ENCODE measurements around the gene MLYCD. TPM values are rescaled to one million over a fixed set of nuclear protein-coding genes. Genes with fewer than 3 reads are reported as not detected.

Gene MLYCD
- total RNA-seq, 5 donors from 2014 or later (not counting 1 experiment from before 2014, with no cell fraction given), result 7.2 to 10.3 (median 9.1) TPM

- Histone ChIP-seq H3K4me1 (ENCODE audit: control insufficient read depth in 1 of 2, extremely low read depth in 1 of 2, insufficient read depth in 2 of 2, low read length in 2 of 2) (no peaks in the 10 kb centered on the region), H3K4me3 (ENCODE audit: control insufficient read depth in 1 of 2, extremely low read depth in 1 of 2, low read length in 1 of 2) (no peak overlapping the region), H3K27me3 (replicated peaks in 1 of 2; ENCODE audit: control insufficient read depth in 2 of 2, extremely low read depth in 1 of 2, insufficient read depth in 2 of 2, low read length in 1 of 2) (peaks cover 0 to 20% of the 10 kb centered on the region in 2 experiments), H3K36me3 (ENCODE audit: control insufficient read depth in 2 of 2, extremely low read depth in 1 of 2, insufficient read depth in 1 of 2, low read length in 1 of 2) (no peaks in the 10 kb centered on the region), H3K27ac (ENCODE audit: low read length) (no peak overlapping the region), H3K9me3 (no peaks in the 10 kb centered on the region)
- ChIA-PET CTCF (no interaction called here), POLR2A (no interaction called here)
- Mint-ChIP-seq H3K27me3 (peaks cover 6 to 7% of the 10 kb centered on the region in 2 donors), H3K36me3 (no peaks in the 10 kb centered on the region), H3K27ac (no peak overlapping the region), H3K4me3 (no peak overlapping the region), H3K9me3 (no peaks in the 10 kb centered on the region), H3K4me1 (no peaks in the 10 kb centered on the region)
- no peak for ATAC-seq (replicated peaks in 1 of 4)
- 72% methylated on average over 3 of the region's 9 CpGs for WGBS (ENCODE audit: insufficient coverage)
- no peak for DNase-seq
Observed at GRCh38 chr16:83854420-83854819, 44.5 kb upstream of the MLYCD start.

DNA sequence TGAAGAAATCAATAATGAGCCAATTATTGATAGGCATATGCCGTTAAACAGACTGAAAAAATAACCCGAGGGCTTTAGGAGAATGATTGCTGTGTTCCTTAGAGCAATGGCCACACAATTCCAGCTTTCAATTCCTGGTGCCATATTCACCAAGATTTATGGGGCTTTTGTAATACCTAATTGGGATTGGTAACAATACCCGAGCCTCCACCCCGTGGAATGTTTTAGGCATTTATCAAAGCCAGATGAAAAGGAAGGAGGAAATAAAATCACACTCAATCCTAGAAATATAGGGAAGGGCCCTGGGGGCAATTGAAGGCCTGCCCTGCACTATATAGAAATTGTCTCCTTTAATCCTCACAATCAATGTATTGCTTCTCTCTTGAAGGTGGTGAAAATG is 42.1 kb upstream of the MLYCD start:
- ChIA-PET POLR2A (no interaction called here), CTCF (no interaction called here)
- ATAC-seq (replicated peaks in 1 of 4) (no peak), DNase-seq (no peak)
- no peak overlapping the region for H3K27ac ChIP-seq (ENCODE audit: low read length)
- no peak overlapping the region for H3K27ac Mint-ChIP-seq
- no peak overlapping the region for H3K4me3 ChIP-seq (ENCODE audit: control insufficient read depth in 1 of 2, extremely low read depth in 1 of 2, low read length in 1 of 2)
- no peaks in the 10 kb centered on the region for H3K36me3 Mint-ChIP-seq
- no CpG with 5 or more reads among the region's 4 CpGs for WGBS (ENCODE audit: insufficient coverage)
- peaks cover 0 to 23% of the 10 kb centered on the region in 2 experiments for H3K27me3 ChIP-seq (replicated peaks in 1 of 2; ENCODE audit: control insufficient read depth in 2 of 2, extremely low read depth in 1 of 2, insufficient read depth in 2 of 2, low read length in 1 of 2)
- H3K27me3 Mint-ChIP-seq, result peaks cover 3 to 6% of the 10 kb centered on the region in 2 donors
- no peaks in the 10 kb centered on the region for H3K9me3 Mint-ChIP-seq
- no peaks in the 10 kb centered on the region for H3K9me3 ChIP-seq
- H3K4me3 Mint-ChIP-seq, result no peak overlapping the region
- no peaks in the 10 kb centered on the region for H3K4me1 Mint-ChIP-seq
- no peaks in the 10 kb centered on the region for H3K36me3 ChIP-seq (ENCODE audit: control insufficient read depth in 2 of 2, extremely low read depth in 1 of 2, insufficient read depth in 1 of 2, low read length in 1 of 2)
- H3K4me1 ChIP-seq (ENCODE audit: control insufficient read depth in 1 of 2, extremely low read depth in 1 of 2, insufficient read depth in 2 of 2, low read length in 2 of 2), result no peaks in the 10 kb centered on the region

GRCh38 chr16:83859265-83859664 is 39.6 kb upstream of the MLYCD start:
- Mint-ChIP-seq H3K9me3 (peaks cover 0 to 3% (median 0%) of the 10 kb centered on the region in 3 donors), H3K4me1 (no peaks in the 10 kb centered on the region), H3K4me3 (no peak overlapping the region), H3K27ac (no peak overlapping the region), H3K36me3 (no peaks in the 10 kb centered on the region), H3K27me3 (peaks cover 2 to 3% of the 10 kb centered on the region in 2 donors)
- no peak overlapping the region for H3K27ac ChIP-seq (ENCODE audit: low read length)
- H3K27me3 ChIP-seq (replicated peaks in 1 of 2; ENCODE audit: control insufficient read depth in 2 of 2, extremely low read depth in 1 of 2, insufficient read depth in 2 of 2, low read length in 1 of 2), result peaks cover 0 to 19% of the 10 kb centered on the region in 2 experiments
- DNase-seq (no peak), ATAC-seq (replicated peaks in 1 of 4) (no peak)
- 76% methylated on average over 7 of the region's 8 CpGs for WGBS (ENCODE audit: insufficient coverage)
- H3K4me1 ChIP-seq (ENCODE audit: control insufficient read depth in 1 of 2, extremely low read depth in 1 of 2, insufficient read depth in 2 of 2, low read length in 2 of 2), result no peaks in the 10 kb centered on the region
- no peak overlapping the region for H3K4me3 ChIP-seq (ENCODE audit: control insufficient read depth in 1 of 2, extremely low read depth in 1 of 2, low read length in 1 of 2)
- H3K36me3 ChIP-seq (ENCODE audit: control insufficient read depth in 2 of 2, extremely low read depth in 1 of 2, insufficient read depth in 1 of 2, low read length in 1 of 2), result no peaks in the 10 kb centered on the region
- ChIA-PET POLR2A (no interaction called here), CTCF (no interaction called here)
- no peaks in the 10 kb centered on the region for H3K9me3 ChIP-seq

DNA sequence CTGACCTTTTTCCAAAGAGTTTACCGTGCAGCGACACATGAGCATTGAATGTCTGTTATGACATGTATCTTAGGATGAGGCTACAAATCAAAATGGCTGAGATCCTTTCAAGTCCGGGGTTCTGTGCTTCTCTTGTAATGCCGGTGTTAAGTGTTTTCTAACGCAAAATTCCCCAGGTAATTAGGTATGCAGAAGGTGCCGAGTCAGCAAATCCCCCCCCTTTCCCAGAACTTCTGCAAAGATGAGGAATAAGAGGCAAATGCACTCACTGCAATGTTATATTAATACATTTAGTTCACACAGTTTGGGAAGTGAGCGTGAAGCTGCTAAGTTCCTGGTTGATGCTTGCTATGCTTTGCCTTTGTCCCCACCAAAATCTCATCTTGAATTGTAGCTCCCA is 36.3 kb upstream of the MLYCD start:
- peaks cover 15 to 16% of the 10 kb centered on the region in 2 donors for H3K27me3 Mint-ChIP-seq
- no peak overlapping the region for H3K27ac ChIP-seq (ENCODE audit: low read length)
- DNase-seq (no peak), ATAC-seq (replicated peaks in 1 of 4) (no peak)
- no peaks in the 10 kb centered on the region for H3K4me1 Mint-ChIP-seq
- H3K4me3 Mint-ChIP-seq, result no peak overlapping the region
- no peak overlapping the region for H3K27ac Mint-ChIP-seq
- no peak overlapping the region for H3K4me3 ChIP-seq (ENCODE audit: control insufficient read depth in 1 of 2, extremely low read depth in 1 of 2, low read length in 1 of 2)
- peaks cover 7 to 13% (median 8%) of the 10 kb centered on the region in 3 donors for H3K9me3 Mint-ChIP-seq
- H3K36me3 Mint-ChIP-seq, result peaks cover 5% of the 10 kb centered on the region
- no CpG with 5 or more reads among the region's 7 CpGs for WGBS (ENCODE audit: insufficient coverage)
- no peaks in the 10 kb centered on the region for H3K36me3 ChIP-seq (ENCODE audit: control insufficient read depth in 2 of 2, extremely low read depth in 1 of 2, insufficient read depth in 1 of 2, low read length in 1 of 2)
- no peaks in the 10 kb centered on the region for H3K9me3 ChIP-seq
- H3K27me3 ChIP-seq (replicated peaks in 1 of 2; ENCODE audit: control insufficient read depth in 2 of 2, extremely low read depth in 1 of 2, insufficient read depth in 2 of 2, low read length in 1 of 2), result peaks cover 0 to 9% of the 10 kb centered on the region in 2 experiments
- H3K4me1 ChIP-seq (ENCODE audit: control insufficient read depth in 1 of 2, extremely low read depth in 1 of 2, insufficient read depth in 2 of 2, low read length in 2 of 2), result no peaks in the 10 kb centered on the region
- POLR2A ChIA-PET, result no interaction called here
- CTCF ChIA-PET, result no interaction called here

DNA sequence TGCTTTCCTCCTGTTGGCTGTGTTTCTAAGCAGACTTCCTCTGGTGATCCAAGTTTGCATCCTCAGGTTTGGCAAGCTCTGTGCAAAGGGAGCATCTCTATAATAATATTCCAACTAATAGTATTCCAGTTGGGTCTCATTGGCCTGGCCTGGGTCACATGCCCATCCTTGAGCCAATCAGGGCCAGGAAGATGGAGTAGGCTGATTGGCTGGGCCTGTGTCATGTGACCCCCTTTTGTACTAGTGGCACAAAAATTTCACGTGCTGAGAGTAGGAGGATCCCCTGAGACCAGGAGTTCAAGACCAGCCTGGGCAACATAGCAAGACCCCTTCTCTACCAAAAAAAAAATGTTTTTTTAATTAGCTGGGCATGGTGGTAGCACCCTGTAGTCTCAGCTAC is 35.2 kb upstream of the MLYCD start:
- Mint-ChIP-seq H3K4me1 (no peaks in the 10 kb centered on the region), H3K27me3 (peaks cover 20 to 23% of the 10 kb centered on the region in 2 donors), H3K27ac (no peak overlapping the region), H3K4me3 (no peak overlapping the region), H3K9me3 (peaks cover 7 to 13% (median 8%) of the 10 kb centered on the region in 3 donors), H3K36me3 (peaks cover 5% of the 10 kb centered on the region)
- peaks cover 0 to 9% of the 10 kb centered on the region in 2 experiments for H3K27me3 ChIP-seq (replicated peaks in 1 of 2; ENCODE audit: control insufficient read depth in 2 of 2, extremely low read depth in 1 of 2, insufficient read depth in 2 of 2, low read length in 1 of 2)
- ATAC-seq (replicated peaks in 1 of 4) (no peak), DNase-seq (no peak)
- POLR2A ChIA-PET, result no interaction called here
- no peaks in the 10 kb centered on the region for H3K4me1 ChIP-seq (ENCODE audit: control insufficient read depth in 1 of 2, extremely low read depth in 1 of 2, insufficient read depth in 2 of 2, low read length in 2 of 2)
- 80% methylated on average over 1 of the region's 1 CpG for WGBS (ENCODE audit: insufficient coverage)
- no peaks in the 10 kb centered on the region for H3K36me3 ChIP-seq (ENCODE audit: control insufficient read depth in 2 of 2, extremely low read depth in 1 of 2, insufficient read depth in 1 of 2, low read length in 1 of 2)
- H3K27ac ChIP-seq (ENCODE audit: low read length), result no peak overlapping the region
- no peak overlapping the region for H3K4me3 ChIP-seq (ENCODE audit: control insufficient read depth in 1 of 2, extremely low read depth in 1 of 2, low read length in 1 of 2)
- H3K9me3 ChIP-seq, result no peaks in the 10 kb centered on the region
- CTCF ChIA-PET, result no interaction called here

GRCh38 chr16:83870830-83871229 is 28.1 kb upstream of the MLYCD start:
- Histone ChIP-seq H3K9me3 (no peaks in the 10 kb centered on the region), H3K36me3 (ENCODE audit: control insufficient read depth in 2 of 2, extremely low read depth in 1 of 2, insufficient read depth in 1 of 2, low read length in 1 of 2) (no peaks in the 10 kb centered on the region), H3K4me3 (ENCODE audit: control insufficient read depth in 1 of 2, extremely low read depth in 1 of 2, low read length in 1 of 2) (no peak overlapping the region), H3K27me3 (replicated peaks in 1 of 2; ENCODE audit: control insufficient read depth in 2 of 2, extremely low read depth in 1 of 2, insufficient read depth in 2 of 2, low read length in 1 of 2) (no peaks in the 10 kb centered on the region), H3K27ac (ENCODE audit: low read length) (no peak overlapping the region), H3K4me1 (ENCODE audit: control insufficient read depth in 1 of 2, extremely low read depth in 1 of 2, insufficient read depth in 2 of 2, low read length in 2 of 2) (no peaks in the 10 kb centered on the region)
- Mint-ChIP-seq H3K9me3 (peaks cover 7 to 10% (median 8%) of the 10 kb centered on the region in 3 donors), H3K36me3 (peaks cover 5% of the 10 kb centered on the region), H3K27me3 (peaks cover 43 to 46% of the 10 kb centered on the region in 2 donors), H3K27ac (no peak overlapping the region), H3K4me3 (no peak overlapping the region), H3K4me1 (no peaks in the 10 kb centered on the region)
- ChIA-PET POLR2A (interaction anchor here in 1 of 2 donors (0.6 kb wide), 1 partner anchor 21 kb away, joined by 3 read pairs; no protein-coding TSS in a partner anchor), CTCF (interaction anchor here in 1 of 2 donors (0.6 kb wide), 1 partner anchor 435 kb away, joined by 3 read pairs; no protein-coding TSS in a partner anchor)
- WGBS (ENCODE audit: insufficient coverage), result no CpG with 5 or more reads among the region's 5 CpGs
- ATAC-seq (replicated peaks in 1 of 4) (no peak), DNase-seq (no peak)

- H3K27ac ChIP-seq (ENCODE audit: low read length), result no peak overlapping the region
- DNase-seq, result no peak
- ChIA-PET CTCF (no interaction called here), POLR2A (no interaction called here)
- no peaks in the 10 kb centered on the region for H3K4me1 Mint-ChIP-seq
- H3K27ac Mint-ChIP-seq, result no peak overlapping the region
- H3K4me3 ChIP-seq (ENCODE audit: control insufficient read depth in 1 of 2, extremely low read depth in 1 of 2, low read length in 1 of 2), result no peak overlapping the region
- peaks cover 22 to 27% of the 10 kb centered on the region in 2 donors for H3K27me3 Mint-ChIP-seq
- WGBS (ENCODE audit: insufficient coverage), result 74% methylated on average over 3 of the region's 6 CpGs
- H3K36me3 Mint-ChIP-seq, result no peaks in the 10 kb centered on the region
- no peak for ATAC-seq (replicated peaks in 1 of 4)
- H3K4me3 Mint-ChIP-seq, result no peak overlapping the region
- no peaks in the 10 kb centered on the region for H3K36me3 ChIP-seq (ENCODE audit: control insufficient read depth in 2 of 2, extremely low read depth in 1 of 2, insufficient read depth in 1 of 2, low read length in 1 of 2)
- H3K9me3 Mint-ChIP-seq, result peaks cover 0 to 5% (median 0%) of the 10 kb centered on the region in 3 donors
- H3K9me3 ChIP-seq, result no peaks in the 10 kb centered on the region
- peaks cover 0 to 13% of the 10 kb centered on the region in 2 experiments for H3K27me3 ChIP-seq (replicated peaks in 1 of 2; ENCODE audit: control insufficient read depth in 2 of 2, extremely low read depth in 1 of 2, insufficient read depth in 2 of 2, low read length in 1 of 2)
- H3K4me1 ChIP-seq (ENCODE audit: control insufficient read depth in 1 of 2, extremely low read depth in 1 of 2, insufficient read depth in 2 of 2, low read length in 2 of 2), result no peaks in the 10 kb centered on the region
Observed at GRCh38 chr16:83878838-83879237, 20.1 kb upstream of the MLYCD start.

Measured in T-cell (primary cell).